ENCODE results near the gene KCNN4.
A peak's percentile ranks its signal among the peaks of the same experiment; 100 is the strongest.

Gene KCNN4

GRCh38 chr19:43727593-43727853 lies 53.2 kb downstream of the KCNN4 start:
- no peak for DNase-seq (ENCODE audit: extremely low read depth, insufficient read length)
- no peak for TF ChIP-seq CTCF (IDR thresholded peaks at IDR 0.05; ENCODE audit: insufficient read depth, low read length, poor library complexity, severe bottlenecking)
- Histone ChIP-seq H3K27me3 (replicated peaks; ENCODE audit: control insufficient read depth, insufficient read depth, low read length) (no peaks in the 10 kb centered on the region), H3K36me3 (ENCODE audit: control insufficient read depth, insufficient read depth, low read length) (peaks cover 27% of the 10 kb centered on the region), H3K4me3 (replicated peaks; ENCODE audit: low read depth, low read length) (no peak overlapping the region)

- Histone ChIP-seq H3K27me3 (replicated peaks; ENCODE audit: control insufficient read depth, insufficient read depth, low read length) (no peaks in the 10 kb centered on the region), H3K36me3 (ENCODE audit: control insufficient read depth, insufficient read depth, low read length) (peaks cover 24% of the 10 kb centered on the region), H3K4me3 (replicated peaks; ENCODE audit: low read depth, low read length) (no peak overlapping the region)
- TF ChIP-seq CTCF (IDR thresholded peaks at IDR 0.05; ENCODE audit: insufficient read depth, low read length, poor library complexity, severe bottlenecking) = no peak
- no peak for DNase-seq (ENCODE audit: extremely low read depth, insufficient read length)
Observed at GRCh38 chr19:43726736-43727592, 53.8 kb downstream of the KCNN4 start.

GRCh38 chr19:43725468-43725867 lies 55.3 kb downstream of the KCNN4 start:
- peaks cover 15% of the 10 kb centered on the region for H3K36me3 ChIP-seq (ENCODE audit: control insufficient read depth, insufficient read depth, low read length)
- no peak for DNase-seq (ENCODE audit: extremely low read depth, insufficient read length)
- H3K27me3 ChIP-seq (replicated peaks; ENCODE audit: control insufficient read depth, insufficient read depth, low read length) = no peaks in the 10 kb centered on the region
- H3K4me3 ChIP-seq (replicated peaks; ENCODE audit: low read depth, low read length) = no peak overlapping the region
- no peak for TF ChIP-seq CTCF (IDR thresholded peaks at IDR 0.05; ENCODE audit: insufficient read depth, low read length, poor library complexity, severe bottlenecking)

- H3K27me3 ChIP-seq (replicated peaks; ENCODE audit: control insufficient read depth, insufficient read depth, low read length) = no peaks in the 10 kb centered on the region
- H3K4me3 ChIP-seq (replicated peaks; ENCODE audit: low read depth, low read length) = no peak overlapping the region
- H3K36me3 ChIP-seq (ENCODE audit: control insufficient read depth, insufficient read depth, low read length) = peaks cover 15% of the 10 kb centered on the region
- no peak for TF ChIP-seq CTCF (IDR thresholded peaks at IDR 0.05; ENCODE audit: insufficient read depth, low read length, poor library complexity, severe bottlenecking)
- DNase-seq (ENCODE audit: extremely low read depth, insufficient read length) = no peak
Observed at GRCh38 chr19:43724896-43725295, 55.9 kb downstream of the KCNN4 start.

- Histone ChIP-seq H3K27me3 (replicated peaks; ENCODE audit: control insufficient read depth, insufficient read depth, low read length) (no peaks in the 10 kb centered on the region), H3K36me3 (ENCODE audit: control insufficient read depth, insufficient read depth, low read length) (peaks cover 4% of the 10 kb centered on the region), H3K4me3 (replicated peaks; ENCODE audit: low read depth, low read length) (no peak overlapping the region)
- TF ChIP-seq CTCF (IDR thresholded peaks at IDR 0.05; ENCODE audit: insufficient read depth, low read length, poor library complexity, severe bottlenecking) = peak; percentile 11
- DNase-seq (ENCODE audit: extremely low read depth, insufficient read length) = no peak
Observed at GRCh38 chr19:43723588-43723987, 57.2 kb downstream of the KCNN4 start.
